Ovary (tissue), 3 donors: Measurements from ENCODE around the gene AGAP2.

Source experiments
- POLR2A ChIP-seq: fragments of 450-650 bp; IDR thresholded peaks from one replicate; pipeline ENCODE4 v1.6.1; 2017; ENCODE audit warnings: antibody characterized with exemption, mild to moderate bottlenecking, moderate library complexity
- TF ChIP-seq, protein P1 (sequence below), 3 donors: fragments of 450-650 bp in 2 of 3; fragments of 200-600 bp in 1 of 3; IDR thresholded peaks; one replicate each; pipeline versions ENCODE4 v1.5.1 to v1.8.0; 2016 to 2022; ENCODE audit warnings: antibody characterized with exemption in 3 of 3, mild to moderate bottlenecking in 1 of 3
- donor health status: DM: no; HTN: no; CAD: no.

DNA sequence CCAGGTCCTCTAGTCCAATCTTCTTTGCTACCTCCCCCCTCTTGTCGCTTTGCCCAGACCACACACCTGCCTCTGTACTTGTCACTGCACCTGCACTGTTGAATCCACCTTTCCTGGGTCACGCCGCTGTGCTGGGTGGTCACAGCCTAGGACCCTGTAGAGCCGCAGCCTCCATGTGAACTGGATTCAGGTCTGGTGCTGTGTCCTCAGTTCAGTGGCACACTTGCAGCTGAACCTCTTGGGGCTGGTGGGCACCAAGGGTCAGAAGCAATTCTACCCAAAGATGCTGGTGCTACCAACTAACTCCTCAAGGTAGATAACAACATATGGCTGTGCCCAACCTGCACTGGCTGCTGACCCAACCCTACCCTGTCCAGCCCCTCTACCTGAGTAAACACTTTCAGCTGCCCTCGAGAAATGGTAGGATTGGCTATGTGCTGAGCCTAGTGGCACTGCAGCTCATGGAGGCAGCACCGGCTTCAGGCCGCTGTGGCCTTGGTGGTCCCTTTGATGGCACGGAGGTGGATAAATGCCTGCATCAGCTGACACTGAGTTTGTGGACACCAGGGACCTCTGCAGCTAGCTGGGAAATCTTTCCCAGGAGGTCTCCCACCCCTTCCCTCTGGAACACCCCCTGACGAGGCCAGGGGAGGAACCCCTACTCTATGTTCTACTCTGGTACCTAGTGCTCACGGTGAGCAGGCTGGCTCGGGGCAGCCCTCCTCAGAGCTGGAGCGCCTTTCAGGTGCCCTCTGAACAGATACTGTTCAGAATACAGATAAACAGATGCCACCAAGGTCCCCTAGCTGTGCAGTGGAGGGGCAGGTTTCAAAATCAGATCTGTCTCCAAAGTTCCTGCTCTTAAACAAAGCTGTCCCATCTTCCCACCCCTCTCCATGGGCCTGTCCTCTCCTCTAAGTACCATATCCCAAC is 14.3 kb downstream of the AGAP2 start:
- TF ChIP-seq, protein P1, sequence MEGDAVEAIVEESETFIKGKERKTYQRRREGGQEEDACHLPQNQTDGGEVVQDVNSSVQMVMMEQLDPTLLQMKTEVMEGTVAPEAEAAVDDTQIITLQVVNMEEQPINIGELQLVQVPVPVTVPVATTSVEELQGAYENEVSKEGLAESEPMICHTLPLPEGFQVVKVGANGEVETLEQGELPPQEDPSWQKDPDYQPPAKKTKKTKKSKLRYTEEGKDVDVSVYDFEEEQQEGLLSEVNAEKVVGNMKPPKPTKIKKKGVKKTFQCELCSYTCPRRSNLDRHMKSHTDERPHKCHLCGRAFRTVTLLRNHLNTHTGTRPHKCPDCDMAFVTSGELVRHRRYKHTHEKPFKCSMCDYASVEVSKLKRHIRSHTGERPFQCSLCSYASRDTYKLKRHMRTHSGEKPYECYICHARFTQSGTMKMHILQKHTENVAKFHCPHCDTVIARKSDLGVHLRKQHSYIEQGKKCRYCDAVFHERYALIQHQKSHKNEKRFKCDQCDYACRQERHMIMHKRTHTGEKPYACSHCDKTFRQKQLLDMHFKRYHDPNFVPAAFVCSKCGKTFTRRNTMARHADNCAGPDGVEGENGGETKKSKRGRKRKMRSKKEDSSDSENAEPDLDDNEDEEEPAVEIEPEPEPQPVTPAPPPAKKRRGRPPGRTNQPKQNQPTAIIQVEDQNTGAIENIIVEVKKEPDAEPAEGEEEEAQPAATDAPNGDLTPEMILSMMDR (IDR thresholded peaks at IDR 0.05), result no peak
- no peak for TF ChIP-seq POLR2A
